Testis (tissue), 3 donors: ENCODE measurements around the gene PHLDA3. TPM values are rescaled to one million over a fixed set of nuclear protein-coding genes. Genes with fewer than 3 reads are reported as not detected.
"Not testable (repeated sequence)": the region's sequence is repeated elsewhere in the genome, so short reads cannot be mapped to it uniquely, and the experiment has no call there.

Source experiments
- DNase-seq: peaks from one replicate; pipeline ENCODE4 v3.0.0-alpha.2; 2019
- H3K27ac ChIP-seq, 2 donors: fragments of 200-600 bp; sonication (generic); one replicate each; pipeline ENCODE4 v1.5.1; 2019
- H3K27me3 ChIP-seq: fragments of 200-600 bp; sonication (generic); one replicate; pipeline ENCODE4 v1.5.1; 2019
- H3K36me3 ChIP-seq: fragments of 200-600 bp; sonication (generic); one replicate; pipeline ENCODE4 v1.5.1; 2017; ENCODE audit warnings: low read depth; ENCODE audit errors: missing control alignments
- H3K4me1 ChIP-seq: fragments of 200-600 bp; sonication (generic); one replicate; pipeline ENCODE4 v1.5.1; 2019
- H3K4me3 ChIP-seq, 2 donors: fragments of 200-600 bp; sonication (generic); one replicate each; pipeline ENCODE4 v1.5.1; 2017 to 2019
- H3K9me3 ChIP-seq: fragments of 200-600 bp; sonication (generic); one replicate; pipeline ENCODE4 v1.5.1; 2017
- POLR2A ChIP-seq: fragments of 450-650 bp; IDR thresholded peaks from one replicate; pipeline ENCODE4 v1.6.1; 2017; ENCODE audit warnings: antibody characterized with exemption, mild to moderate bottlenecking, moderate library complexity
- WGBS, 2 donors: methylation state at CpG; one replicate each; pipeline ENCODE4 v1.1.5; 2018; 5-methylcytosine and 5-hydroxymethylcytosine counted together
- intact Hi-C: fragments of 100-400 bp; cut with DNase I; formaldehyde crosslinking; loops from one replicate; pipeline ENCODE4 v1.15.1; 2023; ENCODE audit warnings: low total_unique reads
- polyA plus RNA-seq: library from polyadenylated mRNA; stranded (reverse); fragments of 350-450 nt; fragmentation: Illumina TruSeq; extraction: RNeasy Lipid Tissue Mini Kit (QIAGEN cat#74804); gene quantifications from one replicate; pipeline ENCODE4 v1.2.3, GENCODE V29; 2014; ENCODE audit warnings: low read depth, low replicate concordance; ENCODE audit not compliant: insufficient read depth
- total RNA-seq, 2 donors: library from RNA; depleted of rRNA; stranded (reverse); fragments of >200 nt; gene quantifications; one replicate each; pipeline ENCODE4 v1.2.3, GENCODE V29; 2016
- TF ChIP-seq, protein P1 (sequence below), 3 experiments: fragments of 450-650 bp in 2 of 3; fragments of 200-600 bp in 1 of 3; sonication (generic) in 1 of 3; IDR thresholded peaks; one replicate each; pipeline ENCODE4 v1.5.1; 2016 to 2019; ENCODE audit warnings: antibody characterized with exemption in 3 of 3, mild to moderate bottlenecking in 2 of 3, moderate library complexity in 1 of 3

The PHLDA3 gene
- total and polyA plus RNA-seq, 3 donors from 2014 or later = 22.7 to 24.0 (median 23.1) TPM

DNA sequence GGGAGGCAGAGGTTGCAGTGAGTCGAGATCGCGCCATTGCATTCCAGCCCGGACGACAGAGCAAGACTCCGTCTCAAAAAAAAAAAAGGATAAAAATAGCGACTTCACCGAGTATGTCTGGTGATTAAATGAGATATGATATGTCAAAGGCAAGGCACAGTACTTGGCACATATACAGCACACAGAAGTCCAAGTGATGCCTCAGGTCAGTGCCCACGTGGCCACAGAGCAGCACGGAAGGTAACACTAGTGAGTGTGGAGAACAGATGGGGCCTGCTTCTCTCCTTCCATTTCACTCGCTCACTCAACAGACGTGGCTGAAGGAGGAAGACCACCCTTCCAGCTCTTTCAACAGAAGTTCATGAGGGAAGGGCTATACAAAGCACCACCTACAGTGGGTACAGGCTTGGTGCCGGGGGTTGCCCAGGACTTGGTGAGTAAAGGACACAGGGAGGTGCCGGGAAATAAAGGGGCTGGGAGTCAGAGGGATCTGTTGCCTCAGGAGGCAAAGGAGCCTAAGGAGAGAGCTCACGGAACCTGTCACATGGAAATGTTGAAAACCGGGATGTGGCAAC lies 29.0 kb upstream of the PHLDA3 start:
- H3K36me3 ChIP-seq = no peaks in the 10 kb centered on the region
- intact Hi-C loops = no loop called here
- 84 to 89% methylated on average over 16 of the region's 16 CpGs for WGBS, 2 donors
- no peaks in the 10 kb centered on the region for H3K27me3 ChIP-seq
- H3K4me1 ChIP-seq = peaks cover 45% of the 10 kb centered on the region
- H3K27ac ChIP-seq = no peak overlapping the region
- H3K4me3 ChIP-seq = no peak overlapping the region
- H3K9me3 ChIP-seq = no peaks in the 10 kb centered on the region
- DNase-seq = no peak
- TF ChIP-seq, protein P1, sequence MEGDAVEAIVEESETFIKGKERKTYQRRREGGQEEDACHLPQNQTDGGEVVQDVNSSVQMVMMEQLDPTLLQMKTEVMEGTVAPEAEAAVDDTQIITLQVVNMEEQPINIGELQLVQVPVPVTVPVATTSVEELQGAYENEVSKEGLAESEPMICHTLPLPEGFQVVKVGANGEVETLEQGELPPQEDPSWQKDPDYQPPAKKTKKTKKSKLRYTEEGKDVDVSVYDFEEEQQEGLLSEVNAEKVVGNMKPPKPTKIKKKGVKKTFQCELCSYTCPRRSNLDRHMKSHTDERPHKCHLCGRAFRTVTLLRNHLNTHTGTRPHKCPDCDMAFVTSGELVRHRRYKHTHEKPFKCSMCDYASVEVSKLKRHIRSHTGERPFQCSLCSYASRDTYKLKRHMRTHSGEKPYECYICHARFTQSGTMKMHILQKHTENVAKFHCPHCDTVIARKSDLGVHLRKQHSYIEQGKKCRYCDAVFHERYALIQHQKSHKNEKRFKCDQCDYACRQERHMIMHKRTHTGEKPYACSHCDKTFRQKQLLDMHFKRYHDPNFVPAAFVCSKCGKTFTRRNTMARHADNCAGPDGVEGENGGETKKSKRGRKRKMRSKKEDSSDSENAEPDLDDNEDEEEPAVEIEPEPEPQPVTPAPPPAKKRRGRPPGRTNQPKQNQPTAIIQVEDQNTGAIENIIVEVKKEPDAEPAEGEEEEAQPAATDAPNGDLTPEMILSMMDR (IDR thresholded peaks at IDR 0.05) = no peak
- no peak for TF ChIP-seq POLR2A

DNA sequence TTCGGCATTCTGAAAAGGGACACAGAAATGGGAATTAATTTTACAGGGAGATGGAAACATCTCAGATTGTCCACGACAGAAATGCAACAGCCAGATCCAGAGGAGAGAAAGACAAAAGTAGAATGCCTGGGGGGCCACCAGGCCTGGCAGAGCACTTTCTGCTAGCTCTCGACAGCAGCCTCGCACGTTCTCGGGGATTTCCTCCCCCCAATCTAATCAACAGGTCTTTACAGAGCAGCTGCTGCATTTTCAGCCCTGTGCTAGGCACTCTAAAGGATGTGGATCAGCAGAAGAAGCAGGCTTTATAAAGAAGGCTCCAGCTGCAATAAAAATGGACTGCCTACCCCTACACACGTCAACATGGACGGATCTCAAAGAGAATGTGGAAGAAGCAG lies 27.3 kb upstream of the PHLDA3 start:
- intact Hi-C loops = no loop called here
- TF ChIP-seq, protein P1 (IDR thresholded peaks at IDR 0.05) = no peak
- no peak for TF ChIP-seq POLR2A
- peak overlapping the region; percentile 60 to 79 for H3K27ac ChIP-seq
- no peak overlapping the region for H3K4me3 ChIP-seq
- peaks cover 51% of the 10 kb centered on the region for H3K4me1 ChIP-seq
- 51 to 55% methylated on average over 8 of the region's 8 CpGs for WGBS, 2 donors
- no peaks in the 10 kb centered on the region for H3K9me3 ChIP-seq
- H3K27me3 ChIP-seq = no peaks in the 10 kb centered on the region
- no peak for DNase-seq
- no peaks in the 10 kb centered on the region for H3K36me3 ChIP-seq

DNA sequence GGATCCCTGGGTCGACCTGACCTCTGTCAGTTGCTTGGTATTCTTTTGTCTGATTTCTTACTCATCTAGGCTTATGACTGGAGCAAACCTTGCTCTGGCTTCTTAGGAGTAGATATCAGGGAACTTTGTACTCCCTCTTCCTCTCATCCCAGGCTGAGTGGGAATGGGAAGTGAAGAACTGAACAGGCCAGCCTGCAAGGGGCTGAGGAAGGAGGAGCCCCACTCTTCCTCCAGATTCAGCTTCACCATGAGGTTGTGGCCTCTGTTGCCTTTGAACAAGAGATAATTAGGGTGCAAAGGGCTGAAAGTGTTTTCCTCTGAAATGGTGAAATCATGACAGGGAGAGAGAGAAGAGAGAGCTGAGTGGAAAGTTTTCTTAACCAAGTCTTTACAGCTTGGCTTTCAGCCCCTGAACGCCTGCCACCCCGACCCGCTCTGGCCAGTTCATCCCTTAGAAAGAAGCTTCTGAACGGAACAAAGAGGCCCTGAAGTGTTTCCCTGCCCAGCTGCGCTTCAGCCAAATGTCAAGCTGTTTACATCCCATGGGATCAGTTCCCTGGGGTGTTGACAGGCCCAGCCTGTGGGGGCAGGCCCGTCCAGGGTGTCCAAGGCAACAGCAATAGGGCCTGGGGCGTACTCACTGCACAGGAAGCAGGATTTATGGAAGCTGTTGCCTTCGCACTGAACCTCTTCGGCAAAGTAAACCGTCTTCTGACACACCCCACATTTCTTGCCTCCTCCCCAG lies 26.7 kb upstream of the PHLDA3 start:
- no peak overlapping the region for H3K4me3 ChIP-seq
- H3K27me3 ChIP-seq = no peaks in the 10 kb centered on the region
- TF ChIP-seq POLR2A = no peak
- TF ChIP-seq, protein P1 (IDR thresholded peaks at IDR 0.05) = no peak
- no peaks in the 10 kb centered on the region for H3K36me3 ChIP-seq
- 38 to 40% methylated on average over 11 of the region's 11 CpGs for WGBS, 2 donors
- intact Hi-C loops = no loop called here
- peaks cover 48% of the 10 kb centered on the region for H3K4me1 ChIP-seq
- peak; percentile 70 for DNase-seq
- no peaks in the 10 kb centered on the region for H3K9me3 ChIP-seq
- H3K27ac ChIP-seq = peak overlapping the region; percentile 60 to 79

DNA sequence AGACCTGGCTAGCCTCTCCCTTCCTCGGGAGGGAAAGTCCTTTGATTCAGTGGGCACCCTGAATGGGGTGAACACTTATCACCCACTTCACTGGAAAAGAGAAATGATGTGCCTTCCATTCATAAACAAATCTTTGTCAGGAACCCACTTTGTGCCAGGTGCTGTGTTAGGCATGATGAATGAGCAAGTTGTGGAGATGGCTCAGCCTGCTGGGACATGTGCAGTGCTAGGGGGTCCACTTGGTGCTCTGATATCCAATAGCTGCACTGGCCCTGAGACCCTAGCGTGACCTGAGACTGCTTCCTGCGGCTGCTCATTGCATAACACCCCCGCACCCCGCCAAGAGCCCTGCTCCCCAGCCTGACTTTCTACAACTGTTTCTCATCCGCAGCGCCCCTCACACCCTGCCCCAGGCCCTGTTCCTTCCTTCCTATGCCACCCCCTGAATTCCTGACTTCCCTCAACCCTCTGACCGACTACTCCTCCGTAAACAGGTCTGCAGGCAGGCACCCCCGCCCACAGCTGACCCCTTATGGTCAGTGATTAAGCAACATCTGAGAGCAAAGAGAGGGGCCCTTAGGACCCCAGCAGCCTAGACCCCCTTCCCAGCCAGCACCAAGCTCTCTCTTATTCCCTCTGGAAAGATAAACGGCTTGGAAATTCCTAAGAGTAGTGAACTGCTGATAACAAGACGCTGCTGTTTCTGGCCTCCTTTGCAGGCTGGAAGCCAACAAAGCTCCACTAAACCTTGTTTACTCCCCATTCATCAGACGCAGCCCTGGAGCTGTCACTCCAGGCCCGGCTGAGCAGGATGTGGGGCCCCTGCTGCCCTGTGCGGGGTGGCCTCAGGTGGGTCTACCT lies 25.0 kb upstream of the PHLDA3 start:
- Histone ChIP-seq H3K4me3 (no peak overlapping the region), H3K27me3 (no peaks in the 10 kb centered on the region), H3K36me3 (no peaks in the 10 kb centered on the region), H3K9me3 (no peaks in the 10 kb centered on the region), H3K27ac (peak overlapping the region in 1 of 2 donors; percentile 44), H3K4me1 (peaks cover 43% of the 10 kb centered on the region)
- TF ChIP-seq, protein P1 (IDR thresholded peaks at IDR 0.05) = no peak
- no peak for TF ChIP-seq POLR2A
- WGBS, 2 donors = 39 to 44% methylated on average over 15 of the region's 15 CpGs
- peak; percentile 80 for DNase-seq
- intact Hi-C loops = no loop called here

DNA sequence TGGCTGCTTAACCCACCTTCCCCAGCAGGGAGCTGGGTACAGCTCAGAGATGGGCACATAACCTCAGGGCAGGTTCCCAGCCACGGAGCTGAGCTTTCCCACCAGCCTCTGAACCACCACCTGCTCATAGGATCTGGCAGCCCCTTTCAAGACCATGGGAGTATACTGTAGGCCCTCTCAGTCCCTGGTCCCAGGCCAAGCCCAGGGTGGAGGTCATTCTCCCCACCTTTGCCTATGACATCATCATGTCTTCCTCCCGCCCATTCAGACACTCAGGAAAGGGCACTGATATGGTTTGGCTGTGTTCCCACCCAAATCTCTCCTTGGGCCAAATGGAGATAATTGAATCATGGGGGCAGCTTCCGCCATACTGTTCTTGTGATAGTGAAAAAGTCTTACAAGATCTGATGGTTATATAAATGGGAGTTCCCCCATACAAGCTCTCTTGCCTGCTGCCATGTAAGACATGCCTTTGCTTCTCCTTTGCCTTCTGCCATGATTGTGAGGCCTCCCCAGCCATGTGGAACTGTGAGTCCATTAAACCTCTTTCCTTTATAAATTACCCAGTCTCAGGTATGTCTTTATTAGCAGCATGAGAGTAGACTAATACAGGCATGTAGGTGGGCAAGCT lies 24.2 kb upstream of the PHLDA3 start:
- H3K4me1 ChIP-seq = peaks cover 43% of the 10 kb centered on the region
- H3K4me3 ChIP-seq, H3K9me3 ChIP-seq, H3K27me3 ChIP-seq, DNase-seq, H3K36me3 ChIP-seq, intact Hi-C loops: not testable (repeated sequence)
- 88 to 89% methylated on average over 2 to 3 of the region's 3 CpGs for WGBS, 2 donors
- peak overlapping the region in 1 of 2 donors; percentile 70 for H3K27ac ChIP-seq
